GM18858 (cell line): ENCODE data around the gene TLE1.

Source experiments
- ATAC-seq: cut with Tn5 transposase; IDR thresholded peaks from one replicate; pipeline ENCODE4 v1.9.1; 2021; ENCODE audit not compliant: unreplicated experiment

Gene TLE1

DNA sequence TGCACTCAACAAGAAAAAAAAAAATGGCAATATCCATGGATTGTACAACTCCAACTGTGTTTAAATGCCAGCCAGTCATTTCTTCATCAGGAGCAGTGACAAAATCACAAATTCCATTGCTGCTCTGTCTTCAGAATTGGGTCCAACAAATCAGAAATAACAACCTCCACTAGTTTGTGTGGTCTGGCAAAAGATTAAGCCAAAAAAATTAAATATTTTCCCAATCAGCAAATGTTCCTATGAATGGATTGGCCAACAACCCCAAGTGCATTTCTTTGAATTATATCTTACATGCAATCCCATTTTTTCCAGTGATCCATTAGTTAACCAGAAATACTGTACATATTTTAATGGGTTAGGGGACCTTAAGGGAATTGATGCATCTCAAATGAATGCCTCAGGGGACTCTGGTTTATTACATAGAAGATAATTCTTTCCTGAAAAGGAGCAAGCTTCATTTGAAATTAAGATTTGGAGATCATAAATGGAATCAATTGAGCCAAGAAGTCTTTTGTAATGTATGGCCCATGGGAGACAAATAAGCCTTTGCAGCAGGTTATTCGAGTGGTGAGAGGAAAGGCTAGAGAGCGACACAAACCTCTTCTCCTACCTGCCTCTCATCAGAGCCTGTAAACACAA, 131.8 kb downstream of the TLE1 start:
- no peak for ATAC-seq

DNA sequence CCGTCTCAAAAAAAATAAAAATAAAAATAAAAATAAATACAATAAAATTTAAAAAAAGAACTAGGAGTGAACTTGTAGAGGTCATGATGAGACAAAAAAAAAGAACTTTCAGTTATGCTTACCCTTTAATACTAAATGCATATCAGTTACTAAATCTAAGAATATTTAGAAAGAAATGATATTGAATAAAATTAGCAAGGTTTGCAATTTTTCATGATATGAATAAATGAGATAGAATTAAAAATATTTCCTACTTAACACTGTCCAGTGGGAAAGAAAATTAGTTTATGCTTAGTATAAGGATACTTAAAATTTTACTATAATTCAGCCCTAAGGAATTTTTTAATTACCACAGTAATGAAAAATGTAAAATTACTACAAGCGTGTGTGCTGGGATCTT, 132.4 kb downstream of the TLE1 start:
- ATAC-seq: no peak

- ATAC-seq: no peak
These were observed 136.8 kb downstream of the TLE1 start for GRCh38 chr9:81552581-81552991.

DNA sequence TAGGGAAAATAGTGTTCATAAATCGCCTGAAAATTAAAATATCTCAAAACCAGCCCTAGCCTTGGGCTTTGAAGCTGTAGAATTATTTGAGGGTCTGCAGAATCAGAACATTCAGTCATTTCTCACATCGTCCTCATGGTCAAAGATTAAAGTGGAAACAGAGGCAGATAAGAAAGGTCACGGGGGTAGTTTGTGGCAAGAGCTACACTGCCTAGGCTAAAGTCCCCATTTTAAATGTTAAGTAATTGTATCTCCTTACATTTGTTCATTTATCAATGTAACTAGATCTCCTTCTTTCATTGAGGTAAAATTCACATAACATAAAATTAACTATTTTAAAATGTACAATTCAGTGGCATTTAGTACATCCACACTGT, 139.2 kb downstream of the TLE1 start:
- ATAC-seq: no peak

GRCh38 chr9:81549500-81550206, 139.7 kb downstream of the TLE1 start:
- no peak for ATAC-seq

DNA sequence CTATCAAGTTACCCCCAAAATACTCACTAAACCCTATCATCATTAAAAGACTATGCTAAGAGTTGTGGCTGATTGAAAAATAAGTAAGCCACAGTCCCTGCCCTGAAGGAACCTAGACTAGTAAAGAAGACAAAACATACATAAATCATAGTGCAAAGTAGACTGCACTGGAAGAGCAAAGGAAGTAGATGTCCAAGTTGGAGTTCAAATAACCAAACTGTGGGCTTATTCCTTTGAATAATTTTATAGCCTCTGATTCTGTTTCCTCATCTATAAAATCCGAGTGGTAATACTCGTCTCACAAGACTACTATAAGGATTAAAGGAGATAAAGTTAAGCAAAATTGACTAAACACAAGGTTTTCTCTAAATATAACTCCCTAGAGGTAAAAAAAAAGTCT, 140.4 kb downstream of the TLE1 start:
- no peak for ATAC-seq

- ATAC-seq: no peak
These were observed 142.9 kb downstream of the TLE1 start for GRCh38 chr9:81546489-81546888.

DNA sequence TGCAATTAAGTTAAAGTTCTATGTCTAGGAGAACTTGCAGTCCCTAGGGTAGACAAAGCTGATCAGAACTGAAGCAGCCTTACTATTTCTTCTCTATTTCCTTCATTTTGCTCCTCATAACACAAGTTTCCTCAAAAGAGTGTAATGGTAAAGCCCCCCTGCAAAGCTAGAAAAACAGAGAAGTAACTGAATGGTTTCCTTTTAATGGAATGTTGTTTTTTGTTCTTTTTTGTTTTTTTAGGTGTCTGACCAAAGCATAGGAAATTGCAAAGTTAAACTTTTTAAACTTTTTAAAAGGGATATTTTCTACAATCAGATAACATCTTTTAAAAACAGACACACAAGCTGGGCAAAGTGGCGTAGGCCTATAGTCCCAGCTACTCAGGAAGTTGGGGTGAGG, 145.7 kb downstream of the TLE1 start:
- no peak for ATAC-seq

GRCh38 chr9:81542118-81542889, 147.0 kb downstream of the TLE1 start:
- no peak for ATAC-seq

GRCh38 chr9:81540142-81540710, 149.1 kb downstream of the TLE1 start:
- no peak for ATAC-seq

GRCh38 chr9:81539317-81539716, 150.0 kb downstream of the TLE1 start:
- no peak for ATAC-seq

GRCh38 chr9:81538890-81539289, 150.5 kb downstream of the TLE1 start:
- no peak for ATAC-seq

DNA sequence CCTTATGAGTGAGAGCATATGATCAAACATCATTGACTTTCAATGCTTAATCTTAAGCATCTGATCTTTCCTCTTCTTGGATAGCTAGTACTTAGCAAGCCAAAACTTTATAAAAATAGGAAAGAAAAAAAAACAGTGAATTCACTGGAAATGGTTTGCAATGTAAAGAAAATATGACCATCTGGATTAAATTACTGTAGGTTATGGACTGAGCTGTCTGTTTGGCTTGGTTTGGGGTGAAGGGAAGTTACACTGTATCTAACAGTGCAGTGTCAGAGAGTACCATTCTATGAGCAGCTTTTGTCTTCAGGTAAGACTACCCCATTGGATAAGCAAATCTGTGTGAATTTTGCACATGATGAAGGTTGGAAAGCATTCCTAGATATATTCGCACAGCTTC, 151.4 kb downstream of the TLE1 start:
- no peak for ATAC-seq

DNA sequence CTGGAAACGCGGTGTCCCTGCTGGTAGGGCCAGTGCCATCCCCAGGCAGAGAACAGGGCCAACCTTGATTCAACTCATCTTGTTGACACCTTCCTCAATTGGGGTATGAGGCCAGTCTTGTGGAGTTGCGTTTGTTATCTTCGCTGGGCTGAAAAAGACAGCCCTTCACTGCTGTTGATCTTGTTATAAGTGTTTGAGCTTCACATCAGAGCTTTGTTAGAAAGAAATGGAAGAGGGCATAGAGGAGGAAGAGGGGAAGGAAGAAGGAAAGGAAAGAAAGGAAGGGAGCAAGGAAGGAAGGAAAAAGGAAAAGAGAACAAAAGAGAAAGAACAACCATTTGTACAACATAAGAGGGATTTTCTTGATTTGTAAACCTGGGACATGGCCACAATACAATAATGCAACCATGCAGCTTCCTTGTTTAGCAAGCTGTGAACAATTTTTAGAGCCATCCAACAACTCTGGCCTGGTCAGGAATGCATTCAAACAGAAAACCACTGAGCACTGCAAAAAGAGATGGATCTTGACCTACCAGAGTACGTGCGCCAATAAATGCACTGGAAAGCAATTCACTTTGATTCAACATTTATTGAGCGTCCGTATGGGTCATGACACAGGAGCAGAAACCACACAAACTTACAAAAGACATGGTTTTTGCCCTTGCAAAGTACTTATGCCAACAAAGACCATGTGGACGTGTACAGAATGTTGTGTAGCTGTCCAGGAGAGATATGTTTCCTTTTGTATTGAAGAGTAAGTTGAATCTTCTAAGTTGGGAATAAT, 152.9 kb downstream of the TLE1 start:
- no peak for ATAC-seq

DNA sequence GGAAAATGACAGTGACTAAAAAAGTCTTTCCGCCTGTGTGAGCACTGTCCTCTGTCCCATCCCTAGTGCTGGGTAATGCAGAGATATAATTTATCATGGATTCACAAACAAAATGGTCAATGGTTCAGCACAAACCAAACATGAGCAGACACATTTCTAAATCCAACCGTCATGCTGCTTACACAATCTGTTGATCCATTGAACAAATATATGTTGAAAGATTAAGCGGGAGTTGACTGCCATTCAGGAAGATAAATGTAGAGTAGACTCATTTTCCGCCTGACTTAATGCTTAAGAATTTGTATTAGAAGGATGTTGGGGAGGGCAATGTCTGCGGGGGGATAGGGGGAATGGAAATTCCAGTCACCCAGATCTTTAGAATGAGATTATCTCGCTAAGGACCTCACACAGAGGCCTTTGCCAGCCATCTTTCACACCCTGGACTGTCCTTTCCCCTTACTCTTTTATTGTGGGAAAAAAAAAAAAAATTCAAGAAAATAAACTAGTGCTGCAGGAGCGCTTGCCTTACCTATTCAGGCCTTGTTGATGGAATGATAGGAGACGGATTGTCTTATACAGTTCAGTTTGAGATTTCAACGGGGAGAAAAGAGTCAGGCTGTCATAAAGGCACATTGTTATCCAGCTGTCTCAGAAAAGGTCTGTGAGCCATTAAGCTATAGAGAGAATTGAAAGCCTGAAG, 153.7 kb downstream of the TLE1 start:
- no peak for ATAC-seq

- no peak for ATAC-seq
These were observed 155.0 kb downstream of the TLE1 start for GRCh38 chr9:81534138-81534875.
